ENCODE results near the gene KNG1. TPM values are rescaled to one million over a fixed set of nuclear protein-coding genes. Genes with fewer than 3 reads are reported as not detected.

The KNG1 gene
- total RNA-seq, 6 experiments from 2014 or later: 432 to 1,537 (median 1,171) TPM

DNA sequence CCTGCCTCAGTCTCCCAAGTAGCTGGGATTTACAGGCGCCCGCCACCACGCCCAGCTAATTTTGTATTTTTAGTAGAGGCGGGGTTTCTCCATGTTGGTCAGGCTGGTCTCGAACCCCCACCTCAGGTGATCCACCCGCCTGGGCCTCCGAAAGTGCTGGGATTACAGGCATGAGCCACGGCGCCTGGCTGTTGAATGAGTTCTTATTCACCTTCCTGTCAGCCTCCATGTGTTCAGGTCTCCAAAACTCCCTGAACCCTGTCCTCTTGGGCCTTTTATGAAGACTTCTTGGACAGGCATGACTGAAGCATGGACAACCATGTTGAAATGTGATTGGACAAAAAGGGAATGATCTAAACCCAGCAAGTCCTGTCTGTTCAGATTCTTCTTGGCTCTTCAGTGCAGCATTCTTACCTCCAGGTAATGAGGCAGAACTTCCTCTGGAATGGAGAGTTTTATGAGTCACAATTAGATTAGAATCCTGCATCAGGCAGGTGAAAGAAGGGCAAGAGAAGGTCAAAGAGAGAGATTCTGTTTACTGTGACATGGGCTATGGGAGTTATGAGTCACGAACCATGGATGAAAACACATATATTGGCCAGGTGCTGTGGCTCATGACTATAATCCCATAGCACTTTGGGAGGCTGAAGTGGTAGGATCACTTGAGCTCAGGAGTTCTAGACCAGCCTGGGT, 43.1 kb downstream of the KNG1 start:
- Histone ChIP-seq H3K4me1 (no peaks in the 10 kb centered on the region), H3K4me3 (no peak overlapping the region), H3K9me3 (no peaks in the 10 kb centered on the region), H3K27ac (no peak overlapping the region), H3K36me3 (no peaks in the 10 kb centered on the region), H3K27me3 (no peaks in the 10 kb centered on the region)
- TF ChIP-seq POLR2A (IDR thresholded peaks at IDR 0.05): no peak
- TF ChIP-seq, protein P1, sequence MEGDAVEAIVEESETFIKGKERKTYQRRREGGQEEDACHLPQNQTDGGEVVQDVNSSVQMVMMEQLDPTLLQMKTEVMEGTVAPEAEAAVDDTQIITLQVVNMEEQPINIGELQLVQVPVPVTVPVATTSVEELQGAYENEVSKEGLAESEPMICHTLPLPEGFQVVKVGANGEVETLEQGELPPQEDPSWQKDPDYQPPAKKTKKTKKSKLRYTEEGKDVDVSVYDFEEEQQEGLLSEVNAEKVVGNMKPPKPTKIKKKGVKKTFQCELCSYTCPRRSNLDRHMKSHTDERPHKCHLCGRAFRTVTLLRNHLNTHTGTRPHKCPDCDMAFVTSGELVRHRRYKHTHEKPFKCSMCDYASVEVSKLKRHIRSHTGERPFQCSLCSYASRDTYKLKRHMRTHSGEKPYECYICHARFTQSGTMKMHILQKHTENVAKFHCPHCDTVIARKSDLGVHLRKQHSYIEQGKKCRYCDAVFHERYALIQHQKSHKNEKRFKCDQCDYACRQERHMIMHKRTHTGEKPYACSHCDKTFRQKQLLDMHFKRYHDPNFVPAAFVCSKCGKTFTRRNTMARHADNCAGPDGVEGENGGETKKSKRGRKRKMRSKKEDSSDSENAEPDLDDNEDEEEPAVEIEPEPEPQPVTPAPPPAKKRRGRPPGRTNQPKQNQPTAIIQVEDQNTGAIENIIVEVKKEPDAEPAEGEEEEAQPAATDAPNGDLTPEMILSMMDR (IDR thresholded peaks at IDR 0.05): no peak
- no peak for DNase-seq
- ATAC-seq: peak in 1 of 4 donors; percentile 74
- intact Hi-C loops (cut with DNase I): no loop called here
- 89% methylated on average over 1 of the region's 10 CpGs for WGBS (ENCODE audit: insufficient coverage, low coverage, low lambda C conversion rate, missing lambda C conversion rate)

DNA sequence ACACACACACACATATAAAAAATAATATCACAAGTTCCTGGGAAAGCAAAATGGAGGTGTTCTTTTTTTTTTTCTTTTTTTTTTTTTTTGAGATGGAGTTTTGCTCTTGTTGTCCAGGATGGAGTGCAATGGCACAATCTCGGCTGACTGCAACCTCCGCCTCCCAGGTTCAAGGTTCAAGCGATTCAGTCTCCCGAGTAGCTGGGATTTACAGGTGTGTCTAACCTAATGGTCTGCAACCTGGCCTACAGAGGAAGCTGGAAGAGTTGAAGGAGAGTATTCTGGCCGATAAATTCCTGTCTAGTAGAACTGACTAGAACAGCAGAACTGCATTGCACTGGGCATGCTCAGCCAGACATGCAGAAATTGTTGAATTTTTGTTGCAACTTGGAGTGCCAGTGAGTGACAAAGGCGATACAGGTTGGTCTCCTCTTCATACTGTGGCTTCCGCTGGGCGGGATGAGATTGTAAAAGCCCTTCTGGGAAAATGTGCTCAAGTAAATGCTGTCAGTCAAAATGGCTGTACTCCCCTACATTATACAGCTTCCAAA, 43.8 kb downstream of the KNG1 start:
- Histone ChIP-seq H3K4me3 (no peak overlapping the region), H3K27ac (no peak overlapping the region), H3K4me1 (no peaks in the 10 kb centered on the region), H3K27me3 (no peaks in the 10 kb centered on the region), H3K9me3 (no peaks in the 10 kb centered on the region), H3K36me3 (no peaks in the 10 kb centered on the region)
- TF ChIP-seq, protein P1 (IDR thresholded peaks at IDR 0.05): no peak
- no peak for TF ChIP-seq POLR2A (IDR thresholded peaks at IDR 0.05)
- ATAC-seq (peak in 3 of 4 donors; percentile 34 to 66 (median 55)), DNase-seq (no peak)
- intact Hi-C loops (cut with DNase I): no loop called here
- WGBS (ENCODE audit: insufficient coverage, low coverage, low lambda C conversion rate, missing lambda C conversion rate): 62% methylated on average over 8 of the region's 8 CpGs

DNA sequence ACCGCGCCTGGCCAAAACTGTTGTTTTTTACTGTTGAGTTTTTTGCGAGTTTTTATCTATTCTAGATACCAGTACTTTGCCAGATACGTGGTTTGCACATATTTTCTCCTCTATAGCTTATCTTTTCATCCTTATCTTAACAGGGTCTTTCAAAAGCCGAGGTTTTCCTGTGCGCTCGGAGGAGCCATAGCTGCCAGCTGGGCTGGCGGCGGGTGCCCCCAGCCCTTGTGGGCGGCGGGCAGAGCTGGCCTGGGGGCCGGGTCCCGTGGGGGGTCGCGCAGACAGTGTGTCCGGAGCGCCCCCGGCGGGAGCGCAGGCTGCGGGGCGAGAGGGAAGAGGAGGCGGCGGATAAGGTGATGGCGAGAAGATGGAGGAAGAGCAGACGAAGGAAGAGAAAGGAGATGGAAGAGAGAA, 55.1 kb downstream of the KNG1 start:
- H3K36me3 ChIP-seq: no peaks in the 10 kb centered on the region
- no peak for DNase-seq
- WGBS (ENCODE audit: insufficient coverage, low coverage, low lambda C conversion rate, missing lambda C conversion rate): 16% methylated on average over 26 of the region's 26 CpGs
- H3K27me3 ChIP-seq: no peaks in the 10 kb centered on the region
- H3K9me3 ChIP-seq: no peaks in the 10 kb centered on the region
- H3K4me3 ChIP-seq: peak overlapping the region; percentile 27 to 56 (median 30)
- peak; percentile 10 to 40 (median 29) for ATAC-seq
- H3K27ac ChIP-seq: peak overlapping the region; percentile 42 to 64 (median 44)
- H3K4me1 ChIP-seq: peaks cover 0 to 5% (median 0%) of the 10 kb centered on the region in 4 donors
- TF ChIP-seq, protein P1 (IDR thresholded peaks at IDR 0.05): no peak
- intact Hi-C loops (cut with DNase I): no loop called here

DNA sequence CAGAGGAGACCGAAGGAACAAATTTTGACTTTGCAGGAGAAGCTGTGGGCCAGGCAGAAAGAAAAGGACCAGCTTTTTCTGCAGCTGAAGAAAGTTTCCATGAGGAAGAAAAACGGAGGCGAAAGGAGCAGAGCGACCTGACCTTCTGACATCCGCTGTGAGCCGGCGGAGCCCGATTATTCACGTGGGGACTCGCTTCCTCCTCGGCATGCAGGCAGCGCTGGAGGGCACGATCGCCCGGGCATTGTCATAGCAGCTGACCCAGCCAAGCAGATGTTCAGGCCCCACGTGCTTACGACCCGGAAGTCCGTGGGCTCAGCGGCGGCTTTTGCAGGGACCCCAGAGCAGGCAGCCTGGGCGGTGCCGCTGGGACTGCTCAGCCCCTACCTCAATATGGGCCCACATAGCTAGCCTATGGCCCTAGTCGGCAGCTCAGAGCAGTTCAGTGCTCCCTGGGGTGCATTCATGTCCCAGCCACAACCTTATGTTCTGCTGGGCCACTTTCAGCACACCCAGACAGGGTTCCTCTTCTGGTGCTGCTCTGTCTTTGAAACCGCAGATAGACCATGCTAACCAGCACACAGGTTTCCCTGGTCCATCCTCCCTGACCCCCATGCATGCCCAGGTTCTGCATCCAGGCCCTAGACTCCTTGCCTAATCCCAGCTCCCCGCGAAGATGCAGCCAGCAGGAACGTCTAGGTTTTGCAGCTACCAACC, 55.7 kb downstream of the KNG1 start:
- TF ChIP-seq POLR2A (IDR thresholded peaks at IDR 0.05): peak; percentile 20
- TF ChIP-seq, protein P1 (IDR thresholded peaks at IDR 0.05): no peak
- intact Hi-C loops (cut with DNase I): no loop called here
- Histone ChIP-seq H3K4me3 (peak overlapping the region; percentile 27 to 56 (median 30)), H3K27ac (peak overlapping the region; percentile 20 to 64 (median 44)), H3K9me3 (no peaks in the 10 kb centered on the region), H3K27me3 (no peaks in the 10 kb centered on the region), H3K36me3 (no peaks in the 10 kb centered on the region), H3K4me1 (peaks cover 0 to 5% (median 0%) of the 10 kb centered on the region in 4 donors)
- ATAC-seq (peak; percentile 92 to 97 (median 94)), DNase-seq (peak; percentile 74 to 85 (median 82))
- WGBS (ENCODE audit: insufficient coverage, low coverage, low lambda C conversion rate, missing lambda C conversion rate): 27% methylated on average over 11 of the region's 28 CpGs
